Activated naive CD8-positive, alpha-beta T cell (primary cell): Measurements from ENCODE around the gene SLC18B1.
"Not testable (repeated sequence)": the region's sequence is repeated elsewhere in the genome, so short reads cannot be mapped to it uniquely, and the experiment has no call there.

Experiments
- H3K27ac Mint-ChIP-seq: one replicate; pipeline ENCODE4 v1.8.0; 2021; ENCODE audit warnings: mixed read lengths
- H3K27me3 Mint-ChIP-seq: one replicate; pipeline ENCODE4 v1.8.0; 2021; ENCODE audit warnings: mixed read lengths
- H3K36me3 Mint-ChIP-seq: one replicate; pipeline ENCODE4 v1.8.0; 2021; ENCODE audit warnings: mixed read lengths
- H3K4me1 Mint-ChIP-seq: one replicate; pipeline ENCODE4 v1.8.0; 2021; ENCODE audit warnings: low read depth, mixed read lengths
- H3K4me3 Mint-ChIP-seq: one replicate; pipeline ENCODE4 v1.8.0; 2021; ENCODE audit warnings: mild to moderate bottlenecking, mixed read lengths
- H3K9me3 Mint-ChIP-seq: one replicate; pipeline ENCODE4 v1.8.0; 2021; ENCODE audit warnings: low read depth, mixed read lengths

SLC18B1 gene

GRCh38 chr6:132777881-132778280 is 20.6 kb downstream of the SLC18B1 start:
- not testable (repeated sequence) for H3K36me3 Mint-ChIP-seq, H3K4me1 Mint-ChIP-seq, H3K27ac Mint-ChIP-seq, H3K27me3 Mint-ChIP-seq, H3K9me3 Mint-ChIP-seq, H3K4me3 Mint-ChIP-seq

GRCh38 chr6:132768051-132768517 is 30.4 kb downstream of the SLC18B1 start:
- Mint-ChIP-seq H3K36me3 (peaks cover 10% of the 10 kb centered on the region), H3K4me1 (peaks cover 18% of the 10 kb centered on the region), H3K4me3 (no peak overlapping the region), H3K27ac (no peak overlapping the region), H3K9me3 (no peaks in the 10 kb centered on the region), H3K27me3 (no peaks in the 10 kb centered on the region)

- Mint-ChIP-seq H3K27me3 (no peaks in the 10 kb centered on the region), H3K4me1 (peaks cover 40% of the 10 kb centered on the region), H3K36me3 (peaks cover 11% of the 10 kb centered on the region), H3K4me3 (no peak overlapping the region), H3K27ac (no peak overlapping the region), H3K9me3 (no peaks in the 10 kb centered on the region)
Observed at GRCh38 chr6:132765560-132765959, 32.9 kb downstream of the SLC18B1 start.

GRCh38 chr6:132764370-132764769 is 34.1 kb downstream of the SLC18B1 start:
- Mint-ChIP-seq H3K27ac (peak overlapping the region; percentile 23), H3K4me1 (peaks cover 46% of the 10 kb centered on the region), H3K9me3 (no peaks in the 10 kb centered on the region), H3K4me3 (peak overlapping the region; percentile 82), H3K36me3 (peaks cover 7% of the 10 kb centered on the region), H3K27me3 (no peaks in the 10 kb centered on the region)

- H3K9me3 Mint-ChIP-seq: no peaks in the 10 kb centered on the region
- peak overlapping the region; percentile 82 for H3K4me3 Mint-ChIP-seq
- peak overlapping the region; percentile 81 for H3K27ac Mint-ChIP-seq
- H3K27me3 Mint-ChIP-seq: no peaks in the 10 kb centered on the region
- peaks cover 46% of the 10 kb centered on the region for H3K4me1 Mint-ChIP-seq
- H3K36me3 Mint-ChIP-seq: peaks cover 4% of the 10 kb centered on the region
Observed at GRCh38 chr6:132763269-132763668, 35.2 kb downstream of the SLC18B1 start.

- H3K27ac Mint-ChIP-seq: peak overlapping the region; percentile 6
- no peaks in the 10 kb centered on the region for H3K27me3 Mint-ChIP-seq
- H3K36me3 Mint-ChIP-seq: peaks cover 7% of the 10 kb centered on the region
- no peak overlapping the region for H3K4me3 Mint-ChIP-seq
- no peaks in the 10 kb centered on the region for H3K9me3 Mint-ChIP-seq
- H3K4me1 Mint-ChIP-seq: peaks cover 46% of the 10 kb centered on the region
Observed at GRCh38 chr6:132760256-132760655, 38.2 kb downstream of the SLC18B1 start.

- peaks cover 35% of the 10 kb centered on the region for H3K4me1 Mint-ChIP-seq
- no peaks in the 10 kb centered on the region for H3K9me3 Mint-ChIP-seq
- no peak overlapping the region for H3K27ac Mint-ChIP-seq
- H3K36me3 Mint-ChIP-seq: peaks cover 10% of the 10 kb centered on the region
- H3K4me3 Mint-ChIP-seq: no peak overlapping the region
- no peaks in the 10 kb centered on the region for H3K27me3 Mint-ChIP-seq
Observed at GRCh38 chr6:132758689-132759088, 39.7 kb downstream of the SLC18B1 start.

GRCh38 chr6:132752255-132752654 is 46.2 kb downstream of the SLC18B1 start:
- peaks cover 15% of the 10 kb centered on the region for H3K4me1 Mint-ChIP-seq
- no peak overlapping the region for H3K27ac Mint-ChIP-seq
- H3K36me3 Mint-ChIP-seq: peaks cover 43% of the 10 kb centered on the region
- no peak overlapping the region for H3K4me3 Mint-ChIP-seq
- no peaks in the 10 kb centered on the region for H3K27me3 Mint-ChIP-seq
- H3K9me3 Mint-ChIP-seq: no peaks in the 10 kb centered on the region

GRCh38 chr6:132751828-132752227 is 46.6 kb downstream of the SLC18B1 start:
- Mint-ChIP-seq H3K4me3 (no peak overlapping the region), H3K36me3 (peaks cover 47% of the 10 kb centered on the region), H3K27ac (peak overlapping the region; percentile 61)

GRCh38 chr6:132751306-132751705 is 47.1 kb downstream of the SLC18B1 start:
- Mint-ChIP-seq H3K4me1 (peaks cover 15% of the 10 kb centered on the region), H3K9me3 (no peaks in the 10 kb centered on the region), H3K36me3 (peaks cover 52% of the 10 kb centered on the region), H3K27ac (peak overlapping the region; percentile 3), H3K4me3 (no peak overlapping the region), H3K27me3 (no peaks in the 10 kb centered on the region)

More at GRCh38 chr6:132751828-132752227, 46.6 kb downstream of the SLC18B1 start:
- Mint-ChIP-seq H3K4me1 (peaks cover 15% of the 10 kb centered on the region), H3K9me3 (no peaks in the 10 kb centered on the region), H3K27me3 (no peaks in the 10 kb centered on the region)

GRCh38 chr6:132750455-132751248 is 47.8 kb downstream of the SLC18B1 start:
- peaks cover 56% of the 10 kb centered on the region for H3K36me3 Mint-ChIP-seq

GRCh38 chr6:132749111-132749510 is 49.3 kb downstream of the SLC18B1 start:
- Mint-ChIP-seq H3K36me3 (peaks cover 64% of the 10 kb centered on the region), H3K4me3 (no peak overlapping the region)

More at GRCh38 chr6:132750455-132751248, 47.8 kb downstream of the SLC18B1 start:
- Mint-ChIP-seq H3K9me3 (no peaks in the 10 kb centered on the region), H3K4me3 (no peak overlapping the region), H3K27ac (peak overlapping the region; percentile 3), H3K4me1 (peaks cover 15% of the 10 kb centered on the region), H3K27me3 (no peaks in the 10 kb centered on the region)

GRCh38 chr6:132748446-132748845 is 50.0 kb downstream of the SLC18B1 start:
- Mint-ChIP-seq H3K4me3 (no peak overlapping the region), H3K9me3 (peaks cover 10% of the 10 kb centered on the region), H3K27me3 (no peaks in the 10 kb centered on the region), H3K36me3 (peaks cover 67% of the 10 kb centered on the region), H3K27ac (no peak overlapping the region), H3K4me1 (peaks cover 15% of the 10 kb centered on the region)

More at GRCh38 chr6:132749111-132749510, 49.3 kb downstream of the SLC18B1 start:
- Mint-ChIP-seq H3K27ac (no peak overlapping the region), H3K27me3 (no peaks in the 10 kb centered on the region), H3K9me3 (peaks cover 5% of the 10 kb centered on the region), H3K4me1 (peaks cover 15% of the 10 kb centered on the region)

GRCh38 chr6:132746048-132746447 is 52.4 kb downstream of the SLC18B1 start:
- Mint-ChIP-seq H3K9me3 (peaks cover 13% of the 10 kb centered on the region), H3K4me1 (peaks cover 9% of the 10 kb centered on the region), H3K27ac (no peak overlapping the region), H3K4me3 (no peak overlapping the region), H3K27me3 (no peaks in the 10 kb centered on the region), H3K36me3 (peaks cover 66% of the 10 kb centered on the region)

GRCh38 chr6:132742495-132742894 is 55.9 kb downstream of the SLC18B1 start:
- peaks cover 49% of the 10 kb centered on the region for H3K36me3 Mint-ChIP-seq
- H3K27me3 Mint-ChIP-seq: no peaks in the 10 kb centered on the region
- H3K4me3 Mint-ChIP-seq: no peak overlapping the region
- H3K9me3 Mint-ChIP-seq: peaks cover 24% of the 10 kb centered on the region
- no peaks in the 10 kb centered on the region for H3K4me1 Mint-ChIP-seq
- H3K27ac Mint-ChIP-seq: no peak overlapping the region

GRCh38 chr6:132741281-132741680 is 57.2 kb downstream of the SLC18B1 start:
- peaks cover 43% of the 10 kb centered on the region for H3K36me3 Mint-ChIP-seq
- H3K27ac Mint-ChIP-seq: no peak overlapping the region

More at GRCh38 chr6:132741281-132741680, 57.2 kb downstream of the SLC18B1 start:
- Mint-ChIP-seq H3K4me3 (no peak overlapping the region), H3K4me1 (peaks cover 9% of the 10 kb centered on the region), H3K27me3 (no peaks in the 10 kb centered on the region), H3K9me3 (peaks cover 24% of the 10 kb centered on the region)
